ENCODE measurements around the gene GALNT17.

GALNT17 gene

DNA sequence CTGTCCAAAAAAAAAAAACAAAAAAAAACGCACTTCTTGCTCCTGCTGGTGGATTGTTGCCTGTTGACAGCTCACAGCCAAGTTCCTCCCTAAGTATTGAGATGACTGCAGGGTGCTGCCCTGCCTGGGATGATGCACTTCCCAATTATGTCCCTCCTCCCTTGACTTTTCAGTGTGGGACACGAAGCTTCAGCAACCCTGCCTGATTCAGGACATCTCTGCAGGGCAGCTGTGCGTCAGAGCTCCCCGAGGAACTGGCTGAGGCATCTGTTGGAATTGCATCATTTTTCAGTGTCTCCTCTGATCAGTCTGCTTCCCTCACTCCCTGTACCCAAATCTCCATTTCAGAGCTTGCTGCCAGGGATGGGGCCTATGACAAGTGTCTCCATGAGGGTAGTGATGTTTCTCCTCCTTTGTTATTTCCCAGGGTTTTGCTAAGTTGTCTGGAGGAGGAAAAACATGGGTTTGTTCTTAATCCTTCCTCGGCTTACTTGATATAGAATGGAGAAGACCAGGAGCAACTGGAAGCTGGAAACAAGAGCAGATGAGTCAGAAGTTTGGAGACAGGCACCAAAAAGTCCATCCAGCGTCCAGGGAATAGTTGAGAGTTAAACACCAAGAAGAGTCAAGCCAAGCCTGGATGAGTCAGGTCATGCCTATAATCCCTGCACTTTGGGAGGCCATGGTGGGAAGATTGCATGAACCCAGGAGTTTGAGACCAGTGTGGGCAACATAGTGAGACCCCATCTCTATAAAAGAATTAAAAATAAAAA is 355.1 kb downstream of the GALNT17 start:
- in situ Hi-C loops (cut with MboI; ENCODE audit: low sequenced_read_pairs): no loop called here

- in situ Hi-C loops (cut with MboI; ENCODE audit: low sequenced_read_pairs): no loop called here
These were observed 356.4 kb downstream of the GALNT17 start for GRCh38 chr7:71488308-71488707.

DNA sequence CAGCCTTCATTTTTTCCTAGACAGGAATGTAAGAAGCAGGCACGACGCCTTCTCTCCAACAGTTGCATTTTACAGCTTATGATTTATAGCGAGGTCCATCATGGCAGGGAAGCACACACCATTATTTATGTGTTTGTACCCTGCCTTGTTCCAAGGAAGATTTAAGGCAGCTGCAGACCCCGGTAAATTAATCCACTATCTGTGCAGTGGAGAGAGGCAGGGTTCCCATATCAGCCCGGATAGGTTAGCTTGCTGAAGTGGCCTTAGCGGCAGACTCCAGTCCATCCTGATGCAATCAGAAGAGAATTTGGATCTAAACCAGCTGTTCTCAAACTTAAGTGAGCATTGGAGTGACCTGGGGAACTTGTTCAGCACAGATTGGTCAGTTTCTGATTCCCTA is 359.4 kb downstream of the GALNT17 start:
- in situ Hi-C loops (cut with MboI; ENCODE audit: low sequenced_read_pairs): no loop called here

DNA sequence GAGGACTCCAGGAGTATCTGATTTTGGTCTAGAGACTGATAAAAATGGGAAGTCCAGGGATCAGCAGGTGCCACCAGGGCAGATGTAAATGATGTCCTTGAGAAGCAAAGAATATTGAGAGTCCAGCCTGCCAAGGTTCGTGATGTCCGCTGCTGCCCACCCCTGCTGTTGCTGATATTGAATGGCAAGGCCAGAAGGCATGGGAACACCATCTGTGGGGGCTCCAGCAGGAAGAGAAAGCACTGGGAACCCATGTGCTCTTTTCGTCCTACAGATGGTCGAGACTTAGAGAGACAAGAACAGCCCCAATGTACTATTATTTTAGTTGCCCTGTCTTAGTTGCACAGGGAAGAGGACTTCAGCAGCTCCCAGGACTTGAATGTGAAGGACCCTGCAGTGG is 363.9 kb downstream of the GALNT17 start:
- in situ Hi-C loops (cut with MboI; ENCODE audit: low sequenced_read_pairs): no loop called here

DNA sequence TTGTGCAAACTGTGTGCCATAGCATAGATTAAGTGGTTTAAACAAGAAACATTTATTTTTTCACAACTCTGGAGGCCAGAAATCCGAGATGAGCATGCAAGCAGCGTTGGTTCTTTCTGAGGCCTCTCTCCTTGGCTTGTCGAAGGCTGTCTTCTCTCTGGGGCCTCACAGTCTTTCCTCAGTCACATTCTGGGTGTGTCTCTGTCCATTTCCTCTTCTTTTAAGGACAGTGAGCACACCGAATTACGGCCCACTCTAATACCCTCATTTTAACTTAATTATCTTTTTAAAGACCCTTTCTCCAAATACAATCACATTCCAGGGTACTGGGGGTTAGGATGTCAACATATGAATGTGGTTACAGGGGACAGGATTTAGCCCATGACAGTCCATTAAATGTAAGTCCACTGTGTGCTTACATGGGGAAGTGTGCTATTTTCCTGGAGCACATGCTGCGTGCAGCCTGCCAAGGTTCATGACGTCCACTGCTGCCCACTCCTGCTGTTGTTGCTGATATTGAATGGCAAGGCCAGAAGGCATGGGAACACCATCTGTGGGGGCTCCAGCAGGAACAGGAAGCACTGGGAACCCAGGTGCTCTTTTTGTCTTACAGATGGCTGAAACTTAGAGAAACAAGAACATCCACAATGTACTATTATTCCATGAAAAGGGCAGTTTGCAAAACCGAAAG is 365.5 kb downstream of the GALNT17 start:
- in situ Hi-C loops (cut with MboI; ENCODE audit: low sequenced_read_pairs): no loop called here

DNA sequence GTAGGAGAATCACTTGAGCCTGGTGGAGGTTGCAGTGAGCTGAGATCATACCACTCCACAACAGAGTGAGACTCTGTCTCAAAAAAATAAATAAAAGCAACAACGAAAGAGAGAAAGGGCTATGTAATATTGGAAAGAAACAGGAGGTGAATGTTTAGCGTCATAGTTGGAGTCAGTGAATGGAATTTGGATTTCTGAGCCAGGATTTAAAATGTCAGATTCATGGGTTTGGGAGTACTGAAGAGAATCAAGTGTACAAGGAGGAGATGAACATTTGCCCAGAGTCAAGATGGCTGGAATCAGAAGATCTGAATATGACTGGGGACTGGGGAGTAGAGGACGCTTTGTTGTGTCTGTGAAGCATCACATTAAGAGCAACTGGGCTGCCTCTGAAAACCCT is 366.4 kb downstream of the GALNT17 start:
- in situ Hi-C loops (cut with MboI; ENCODE audit: low sequenced_read_pairs): no loop called here

- in situ Hi-C loops (cut with MboI; ENCODE audit: low sequenced_read_pairs): no loop called here
These were observed 372.9 kb downstream of the GALNT17 start for GRCh38 chr7:71504697-71505441.

DNA sequence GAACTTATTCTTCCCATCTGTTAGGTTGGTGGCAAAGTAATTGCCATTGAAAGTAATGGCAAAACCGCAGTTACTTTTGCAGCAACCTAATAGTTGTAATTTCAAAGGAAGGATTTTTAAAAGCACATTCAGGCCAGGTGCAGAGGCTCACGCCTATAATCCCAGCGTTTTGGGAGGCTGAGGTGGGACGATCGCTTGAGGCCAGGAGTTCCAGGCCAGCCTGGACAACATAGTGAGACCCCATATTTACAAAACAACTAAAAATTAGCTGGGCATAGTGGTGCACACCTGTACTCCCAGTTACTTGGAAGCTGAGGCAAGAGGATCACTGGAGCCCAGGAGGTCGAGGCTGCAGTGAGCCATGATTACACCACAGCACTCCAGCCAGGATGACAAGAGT is 374.9 kb downstream of the GALNT17 start:
- in situ Hi-C loops (cut with MboI; ENCODE audit: low sequenced_read_pairs): no loop called here

DNA sequence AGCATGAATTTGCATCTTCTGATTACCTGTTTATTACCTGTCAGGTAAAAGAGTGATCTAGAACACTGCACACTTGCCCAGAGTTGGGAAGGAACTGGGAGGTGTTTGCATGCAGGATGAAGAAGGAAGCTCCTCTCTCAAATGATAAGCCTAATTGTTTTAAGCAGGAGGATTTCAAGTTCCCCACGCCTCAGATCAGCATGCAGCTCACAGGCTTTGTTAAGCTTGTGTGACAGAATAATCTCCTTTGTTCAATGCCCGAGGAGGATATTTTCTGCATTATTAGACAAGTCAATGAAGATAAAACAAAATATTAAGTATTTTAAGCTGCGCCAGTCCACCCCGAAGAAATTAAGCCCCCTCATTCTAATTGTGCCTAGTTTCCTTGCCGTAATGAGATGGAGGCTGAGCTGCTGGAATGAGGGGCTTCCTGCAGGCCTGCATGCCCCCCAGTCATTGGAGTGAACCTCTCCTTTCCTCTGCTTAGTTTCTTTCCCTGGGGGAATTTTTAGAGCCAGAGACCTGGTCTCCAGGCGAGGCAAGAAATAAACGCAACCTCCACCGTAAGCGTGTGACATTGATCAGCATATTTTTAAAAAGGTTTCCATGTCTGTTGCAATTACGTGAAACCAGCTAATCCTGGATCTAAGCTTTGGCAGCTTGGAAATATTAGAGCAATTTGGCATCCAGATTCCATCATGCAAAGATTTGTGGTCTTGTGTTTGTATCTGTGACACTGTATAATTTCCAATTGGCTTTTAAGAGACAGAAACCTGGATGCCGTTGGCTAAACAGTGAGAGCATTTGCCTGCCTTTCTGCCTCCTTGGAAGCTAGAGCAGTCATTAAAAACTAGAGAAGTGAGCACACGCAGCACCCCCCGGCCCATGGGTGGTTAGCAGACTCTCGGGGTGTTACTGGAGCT is 376.0 kb downstream of the GALNT17 start:
- in situ Hi-C loops (cut with MboI; ENCODE audit: low sequenced_read_pairs): no loop called here

DNA sequence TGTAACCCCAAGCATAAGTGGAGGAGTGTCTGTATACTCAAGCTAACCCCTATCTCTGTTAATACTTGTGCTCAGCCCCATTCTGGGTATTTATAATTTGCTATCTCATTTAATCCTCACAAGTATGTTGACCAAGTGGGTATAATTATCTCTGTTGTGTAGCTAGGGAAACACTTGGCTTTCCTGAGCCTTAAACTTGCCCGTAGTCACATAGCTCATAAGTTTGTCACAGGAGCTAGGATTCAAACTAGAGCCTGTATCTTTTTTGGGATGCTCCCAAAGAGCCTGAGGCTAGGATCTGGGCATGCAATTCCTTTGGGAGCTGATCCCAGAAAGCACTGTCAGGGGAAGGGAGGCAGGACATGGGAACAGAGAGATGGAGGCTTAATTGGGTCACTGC is 377.4 kb downstream of the GALNT17 start:
- in situ Hi-C loops (cut with MboI; ENCODE audit: low sequenced_read_pairs): no loop called here

- in situ Hi-C loops (cut with MboI; ENCODE audit: low sequenced_read_pairs): no loop called here
These were observed 379.4 kb downstream of the GALNT17 start for GRCh38 chr7:71511361-71511807.

DNA sequence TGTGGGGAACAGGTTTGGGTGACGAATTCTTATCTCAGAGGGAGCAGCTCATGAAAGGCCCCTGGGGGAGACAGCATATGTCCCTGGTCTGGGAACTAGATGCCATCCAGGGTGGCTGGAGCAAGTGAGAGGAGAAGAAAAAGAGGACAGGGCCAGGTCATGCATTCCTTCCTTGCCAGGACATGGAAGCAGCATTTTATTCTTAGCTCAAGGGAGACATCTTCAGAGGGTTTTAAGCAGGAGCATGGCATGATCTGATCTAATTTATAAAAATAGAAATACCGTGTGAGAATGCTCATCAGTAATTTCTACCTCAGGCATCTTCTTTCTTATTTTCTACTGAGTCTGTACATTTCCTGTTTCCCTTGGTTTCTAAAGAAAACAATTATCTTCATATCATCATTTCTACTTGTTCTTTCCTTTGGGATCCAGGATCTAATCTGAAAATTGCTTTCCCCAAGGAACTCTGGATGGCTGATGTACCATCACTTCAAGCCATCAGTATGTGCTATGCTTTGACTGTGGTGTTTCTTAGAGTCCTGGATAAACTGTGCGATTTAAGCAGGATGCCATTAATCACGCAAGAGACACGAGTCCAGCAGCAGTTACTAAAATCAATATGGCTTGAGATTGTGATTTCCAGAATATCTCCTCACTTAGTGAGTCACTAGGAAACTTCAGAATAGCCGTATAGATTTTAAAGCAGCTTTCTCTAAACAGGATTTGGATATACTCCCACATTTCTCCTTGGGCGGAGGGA is 386.2 kb downstream of the GALNT17 start:
- in situ Hi-C loops (cut with MboI; ENCODE audit: low sequenced_read_pairs): no loop called here

DNA sequence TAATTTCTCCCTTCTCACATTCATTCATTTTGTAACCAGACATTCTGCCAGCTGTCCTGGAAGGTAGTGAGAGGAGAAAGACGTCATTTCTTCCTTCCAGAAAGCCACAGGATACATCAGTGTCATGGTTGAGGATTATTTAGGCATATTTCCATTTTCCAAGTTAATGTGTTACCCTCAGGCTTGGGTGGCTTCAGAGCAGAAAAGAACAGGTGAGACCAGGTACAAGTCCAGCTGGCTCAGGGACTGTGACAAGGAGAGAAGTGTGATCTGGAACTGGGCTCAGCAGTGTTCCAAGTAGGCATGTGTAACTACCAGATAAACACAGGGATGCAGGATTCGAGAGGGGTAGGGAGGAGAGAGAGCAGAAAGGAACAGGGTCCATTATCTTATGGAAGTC is 386.9 kb downstream of the GALNT17 start:
- in situ Hi-C loops (cut with MboI; ENCODE audit: low sequenced_read_pairs): no loop called here

GRCh38 chr7:71521506-71521905 is 389.6 kb downstream of the GALNT17 start:
- in situ Hi-C loops (cut with MboI; ENCODE audit: low sequenced_read_pairs): no loop called here

DNA sequence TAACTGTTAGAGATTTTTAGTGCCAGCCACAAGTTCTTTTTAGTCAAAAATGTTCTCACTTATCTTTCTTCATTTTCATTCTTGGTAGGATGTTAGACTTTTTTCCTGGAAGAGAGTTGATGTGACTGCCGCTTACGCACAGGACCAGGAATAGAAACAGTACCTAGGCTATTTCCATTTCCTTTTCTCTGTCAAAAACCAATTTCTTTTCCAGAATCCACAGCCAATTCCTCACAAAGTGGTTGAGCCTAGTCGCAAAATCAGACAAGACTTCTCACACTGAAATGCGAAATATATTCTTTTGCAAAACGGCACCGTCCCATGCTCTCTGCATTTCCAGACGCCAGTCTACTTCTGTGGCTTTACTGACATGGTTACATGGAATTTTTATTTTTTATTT is 394.2 kb downstream of the GALNT17 start:
- in situ Hi-C loops (cut with MboI; ENCODE audit: low sequenced_read_pairs): no loop called here

- in situ Hi-C loops (cut with MboI; ENCODE audit: low sequenced_read_pairs): no loop called here
These were observed 395.3 kb downstream of the GALNT17 start for GRCh38 chr7:71527213-71527612.

GRCh38 chr7:71535616-71536015 is 403.7 kb downstream of the GALNT17 start:
- in situ Hi-C loops (cut with MboI; ENCODE audit: low sequenced_read_pairs): no loop called here

DNA sequence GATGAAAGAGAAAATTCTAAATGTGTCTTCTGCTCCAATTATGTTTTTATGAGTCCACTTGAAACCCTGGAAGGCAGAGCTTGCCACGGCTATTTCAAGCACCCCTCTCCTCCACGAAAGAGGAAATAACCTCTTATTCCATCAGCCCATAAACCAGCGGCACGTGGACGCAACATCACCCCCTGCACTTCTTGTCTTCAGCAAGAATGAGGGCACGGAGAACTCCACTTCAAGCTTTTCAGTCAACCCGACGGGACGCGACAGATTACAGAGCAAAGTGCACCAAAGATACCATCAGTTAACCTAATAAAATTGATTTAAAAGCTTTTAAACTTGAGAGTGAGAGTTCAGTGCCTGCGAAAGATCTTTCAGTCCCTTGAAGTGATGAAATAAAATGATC is 406.3 kb downstream of the GALNT17 start:
- in situ Hi-C loops (cut with MboI; ENCODE audit: low sequenced_read_pairs): no loop called here

GRCh38 chr7:71539615-71540014 is 407.7 kb downstream of the GALNT17 start:
- in situ Hi-C loops (cut with MboI; ENCODE audit: low sequenced_read_pairs): no loop called here
